Measurements from ENCODE around the gene DUSP28.
"Not testable (repeated sequence)": the region's sequence is repeated elsewhere in the genome, so short reads cannot be mapped to it uniquely, and the experiment has no call there.

DUSP28 gene

DNA sequence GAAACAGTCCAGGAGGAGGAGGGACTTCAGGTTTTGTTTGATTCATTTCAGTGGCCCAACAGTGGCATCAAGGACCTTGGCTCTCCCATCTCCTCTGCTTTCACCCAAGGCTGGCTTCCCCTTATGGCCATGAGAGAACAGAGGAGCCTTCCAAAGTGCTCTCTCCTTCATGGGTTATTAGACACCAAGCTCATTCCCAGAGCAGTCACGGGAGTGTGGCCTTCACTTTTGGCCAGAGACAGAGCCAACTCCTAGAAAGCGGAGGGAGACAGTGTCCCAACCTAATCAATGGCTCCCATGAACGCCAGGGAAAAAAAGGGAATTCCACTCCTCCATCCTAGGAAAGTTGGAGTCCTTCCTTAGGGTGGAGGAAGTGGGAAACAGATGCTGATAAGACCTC is 871 bp upstream of the DUSP28 start:
- H2BK120ac ChIP-seq (ENCODE audit: low read depth, low read length) = no peak overlapping the region
- H3K4me1 ChIP-seq (ENCODE audit: control insufficient read depth, low read depth, low read length) = peaks cover 5% of the 10 kb centered on the region
- H3K27me3 ChIP-seq (ENCODE audit: insufficient read depth, low read length, poor library complexity) = no peaks in the 10 kb centered on the region
- no peak overlapping the region for H3K56ac ChIP-seq (ENCODE audit: low read length)
- no CpG with 5 or more reads among the region's 3 CpGs for WGBS (ENCODE audit: extremely low coverage, insufficient coverage, low lambda C conversion rate)
- no peak for DNase-seq
- no peak overlapping the region for H3K4ac ChIP-seq (ENCODE audit: low read depth, low read length)
- H4K8ac ChIP-seq (ENCODE audit: low read depth, low read length) = no peak overlapping the region
- no peak overlapping the region for H3K27ac ChIP-seq (ENCODE audit: low read depth, low read length)
- peak overlapping the region; percentile 27 for H3K9ac ChIP-seq (ENCODE audit: low read length)
- peaks cover 3% of the 10 kb centered on the region for H3K79me1 ChIP-seq (ENCODE audit: low read length)
- H2AK5ac ChIP-seq (ENCODE audit: low read length) = no peak overlapping the region
- H2BK5ac ChIP-seq (ENCODE audit: low read length) = no peak overlapping the region
- H3K4me3 ChIP-seq (ENCODE audit: low read length) = no peak overlapping the region
- no peaks in the 10 kb centered on the region for H3K36me3 ChIP-seq (ENCODE audit: control insufficient read depth, insufficient read depth, low read length)
- no peak overlapping the region for H4K5ac ChIP-seq (ENCODE audit: low read length)
- H3K23ac ChIP-seq (ENCODE audit: low read length) = no peak overlapping the region
- H3K18ac ChIP-seq (ENCODE audit: low read length) = no peak overlapping the region
- H3K79me2 ChIP-seq (ENCODE audit: control insufficient read depth, insufficient read depth, low read length) = no peaks in the 10 kb centered on the region
- H2BK15ac ChIP-seq (replicated peaks; ENCODE audit: low read depth) = no peak overlapping the region
- H3K4me2 ChIP-seq (ENCODE audit: low read length) = no peak overlapping the region

DNA sequence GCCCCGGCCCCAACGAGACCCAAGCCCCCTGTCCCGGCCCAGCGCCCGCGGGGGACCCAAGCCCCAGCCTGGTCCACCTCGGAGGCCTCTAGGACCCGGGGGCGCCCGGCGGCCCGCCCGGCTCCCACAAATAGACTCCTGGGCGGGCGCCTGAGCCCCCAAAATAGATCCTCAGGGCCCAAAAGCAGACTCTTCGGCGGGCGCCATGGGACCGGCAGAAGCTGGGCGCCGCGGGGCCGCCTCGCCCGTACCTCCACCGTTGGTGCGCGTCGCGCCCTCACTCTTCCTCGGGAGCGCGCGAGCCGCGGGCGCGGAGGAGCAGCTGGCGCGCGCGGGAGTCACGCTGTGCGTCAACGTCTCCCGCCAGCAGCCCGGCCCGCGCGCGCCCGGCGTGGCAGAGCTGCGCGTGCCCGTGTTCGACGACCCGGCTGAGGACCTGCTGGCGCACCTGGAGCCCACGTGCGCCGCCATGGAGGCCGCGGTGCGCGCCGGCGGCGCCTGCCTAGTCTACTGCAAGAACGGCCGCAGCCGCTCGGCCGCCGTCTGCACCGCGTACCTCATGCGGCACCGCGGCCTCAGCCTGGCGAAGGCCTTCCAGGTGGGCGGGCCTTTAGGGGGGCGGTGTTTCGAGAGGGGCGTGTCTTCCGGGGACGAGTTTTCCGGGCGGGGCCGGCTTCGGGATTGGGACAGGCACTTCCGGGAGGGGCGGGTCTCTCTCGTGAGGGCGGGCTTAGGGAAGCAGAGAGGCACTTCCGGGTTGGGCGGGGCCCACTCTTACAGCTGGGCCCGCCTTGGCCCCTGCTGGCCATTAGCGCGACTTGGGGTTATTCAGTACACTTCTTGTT is 545 bp downstream of the DUSP28 start:
- WGBS (ENCODE audit: extremely low coverage, insufficient coverage, low lambda C conversion rate) = no CpG with 5 or more reads among the region's 101 CpGs
- Histone ChIP-seq H4K8ac (ENCODE audit: low read depth, low read length) (peak overlapping the region; percentile 87), H3K56ac (ENCODE audit: low read length) (peak overlapping the region; percentile 99), H3K79me1 (ENCODE audit: low read length) (peaks cover 3% of the 10 kb centered on the region), H3K23ac (ENCODE audit: low read length) (peak overlapping the region; percentile 45), H3K18ac (ENCODE audit: low read length) (peak overlapping the region; percentile 97), H3K4ac (ENCODE audit: low read depth, low read length) (peak overlapping the region; percentile 76), H3K4me2 (ENCODE audit: low read length) (peak overlapping the region; percentile 86), H2BK5ac (ENCODE audit: low read length) (no peak overlapping the region), H4K5ac (ENCODE audit: low read length) (no peak overlapping the region), H3K79me2 (ENCODE audit: control insufficient read depth, insufficient read depth, low read length) (no peaks in the 10 kb centered on the region), H3K4me1 (ENCODE audit: control insufficient read depth, low read depth, low read length) (peaks cover 5% of the 10 kb centered on the region), H2AK5ac (ENCODE audit: low read length) (no peak overlapping the region), H3K36me3 (ENCODE audit: control insufficient read depth, insufficient read depth, low read length) (no peaks in the 10 kb centered on the region), H2BK120ac (ENCODE audit: low read depth, low read length) (peak overlapping the region; percentile 37), H3K4me3 (ENCODE audit: low read length) (peak overlapping the region; percentile 59), H2BK15ac (replicated peaks; ENCODE audit: low read depth) (no peak overlapping the region), H3K27me3 (ENCODE audit: insufficient read depth, low read length, poor library complexity) (no peaks in the 10 kb centered on the region), H3K9ac (ENCODE audit: low read length) (peak overlapping the region; percentile 92), H3K27ac (ENCODE audit: low read depth, low read length) (peak overlapping the region; percentile 93)
- DNase-seq = peak; percentile 99

DNA sequence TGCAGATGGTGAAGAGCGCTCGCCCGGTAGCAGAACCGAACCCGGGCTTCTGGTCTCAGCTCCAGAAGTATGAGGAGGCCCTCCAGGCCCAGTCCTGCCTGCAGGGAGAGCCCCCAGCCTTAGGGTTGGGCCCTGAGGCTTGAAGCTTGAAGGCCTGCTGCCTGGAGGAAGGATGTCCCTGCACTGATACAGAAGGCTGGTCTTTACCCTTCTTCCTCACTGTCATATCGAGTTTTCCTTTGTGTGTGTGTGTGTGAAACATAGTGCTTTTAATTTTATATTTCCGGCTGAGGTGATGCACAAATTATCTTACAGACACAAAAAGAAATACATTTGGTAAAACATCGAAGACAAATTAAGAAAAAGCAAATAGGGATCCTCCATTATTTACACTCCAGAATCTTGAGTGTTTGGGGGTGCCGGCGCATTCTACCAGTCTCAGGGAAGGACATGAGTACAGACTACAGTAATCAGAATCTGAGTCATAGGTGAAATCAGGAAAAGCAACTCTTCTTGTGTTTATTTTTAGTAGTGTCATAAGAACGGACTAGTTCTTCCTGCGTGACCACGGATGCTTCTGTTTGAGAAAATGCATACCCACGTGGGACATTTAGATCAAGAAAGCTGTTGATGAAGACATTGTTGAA is 1.3 kb downstream of the DUSP28 start:
- Histone ChIP-seq H4K8ac (ENCODE audit: low read depth, low read length) (no peak overlapping the region), H2AK5ac (ENCODE audit: low read length) (no peak overlapping the region), H3K27me3 (ENCODE audit: insufficient read depth, low read length, poor library complexity) (no peaks in the 10 kb centered on the region), H3K23ac (ENCODE audit: low read length) (no peak overlapping the region), H3K27ac (ENCODE audit: low read depth, low read length) (no peak overlapping the region), H3K56ac (ENCODE audit: low read length) (peak overlapping the region; percentile 89), H3K36me3 (ENCODE audit: control insufficient read depth, insufficient read depth, low read length) (no peaks in the 10 kb centered on the region), H3K4me2 (ENCODE audit: low read length) (peak overlapping the region; percentile 49), H3K79me1 (ENCODE audit: low read length) (peaks cover 3% of the 10 kb centered on the region), H3K9ac (ENCODE audit: low read length) (peak overlapping the region; percentile 81), H3K79me2 (ENCODE audit: control insufficient read depth, insufficient read depth, low read length) (no peaks in the 10 kb centered on the region), H3K18ac (ENCODE audit: low read length) (no peak overlapping the region), H2BK120ac (ENCODE audit: low read depth, low read length) (no peak overlapping the region), H3K4me3 (ENCODE audit: low read length) (peak overlapping the region; percentile 45), H3K4me1 (ENCODE audit: control insufficient read depth, low read depth, low read length) (peaks cover 5% of the 10 kb centered on the region), H3K4ac (ENCODE audit: low read depth, low read length) (no peak overlapping the region), H2BK15ac (replicated peaks; ENCODE audit: low read depth) (no peak overlapping the region), H4K5ac (ENCODE audit: low read length) (no peak overlapping the region), H2BK5ac (ENCODE audit: low read length) (no peak overlapping the region)
- no CpG with 5 or more reads among the region's 14 CpGs for WGBS (ENCODE audit: extremely low coverage, insufficient coverage, low lambda C conversion rate)
- no peak for DNase-seq

DNA sequence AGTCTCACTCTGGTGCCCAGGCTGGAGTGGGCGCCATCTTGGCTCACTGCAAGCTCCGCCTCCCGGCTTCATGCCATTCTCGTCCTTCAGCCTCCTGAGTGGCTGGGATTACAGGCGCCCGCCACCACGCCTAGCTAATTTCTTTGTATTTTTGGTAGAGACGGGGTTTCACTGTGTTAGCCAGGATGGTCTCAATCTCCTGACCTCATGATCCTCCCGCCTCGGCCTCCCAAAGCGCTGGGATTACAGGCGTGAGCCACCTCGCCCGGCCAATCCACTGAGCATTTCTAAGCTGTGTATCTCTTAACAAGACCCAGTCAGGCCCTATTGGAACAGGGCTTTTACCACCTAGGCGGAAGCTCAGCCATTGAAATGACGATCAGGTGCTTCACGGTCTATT is 3.1 kb downstream of the DUSP28 start:
- H3K27me3 ChIP-seq (ENCODE audit: insufficient read depth, low read length, poor library complexity); H2BK5ac ChIP-seq (ENCODE audit: low read length); H3K23ac ChIP-seq (ENCODE audit: low read length); H3K79me1 ChIP-seq (ENCODE audit: low read length); H3K4me2 ChIP-seq (ENCODE audit: low read length); H4K8ac ChIP-seq (ENCODE audit: low read depth, low read length); H3K4me3 ChIP-seq (ENCODE audit: low read length); DNase-seq; H3K4me1 ChIP-seq (ENCODE audit: control insufficient read depth, low read depth, low read length); H3K79me2 ChIP-seq (ENCODE audit: control insufficient read depth, insufficient read depth, low read length); H2BK15ac ChIP-seq (replicated peaks; ENCODE audit: low read depth); H3K4ac ChIP-seq (ENCODE audit: low read depth, low read length); H3K56ac ChIP-seq (ENCODE audit: low read length); H3K18ac ChIP-seq (ENCODE audit: low read length); H3K36me3 ChIP-seq (ENCODE audit: control insufficient read depth, insufficient read depth, low read length); H4K5ac ChIP-seq (ENCODE audit: low read length); H3K9ac ChIP-seq (ENCODE audit: low read length); H2AK5ac ChIP-seq (ENCODE audit: low read length); H3K27ac ChIP-seq (ENCODE audit: low read depth, low read length); H2BK120ac ChIP-seq (ENCODE audit: low read depth, low read length): not testable (repeated sequence)
- WGBS (ENCODE audit: extremely low coverage, insufficient coverage, low lambda C conversion rate) = no CpG with 5 or more reads among the region's 17 CpGs

DNA sequence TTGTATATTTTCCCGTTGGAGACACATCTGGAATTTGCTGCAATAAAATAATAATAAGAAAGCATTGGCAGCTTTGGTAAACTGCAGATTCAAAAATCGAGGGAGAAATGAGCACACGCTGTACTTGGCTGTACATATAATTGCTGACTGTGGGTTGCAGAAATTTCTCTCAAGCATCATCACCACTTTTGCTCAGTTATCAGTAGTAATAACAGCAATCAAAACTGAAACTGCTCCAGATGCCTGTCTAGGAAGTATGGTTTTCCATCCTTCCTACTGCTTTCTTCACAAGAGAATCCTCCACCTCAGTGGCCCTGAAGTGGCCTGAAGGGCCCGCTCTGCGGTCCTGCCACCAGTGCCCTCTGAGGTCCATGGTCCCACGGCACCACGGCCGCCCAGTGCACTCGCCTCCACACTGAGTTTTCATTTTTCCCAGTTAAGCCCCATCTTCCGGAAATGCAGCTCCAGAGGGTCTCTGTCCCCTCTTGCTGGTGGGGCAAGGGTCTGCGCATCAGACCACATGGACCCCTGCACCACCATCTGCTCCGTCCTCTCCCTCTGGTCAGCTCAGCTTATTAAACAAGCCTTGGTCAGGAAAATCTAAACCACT is 3.9 kb downstream of the DUSP28 start:
- no peak for DNase-seq
- no peak overlapping the region for H2BK15ac ChIP-seq (replicated peaks; ENCODE audit: low read depth)
- no CpG with 5 or more reads among the region's 12 CpGs for WGBS (ENCODE audit: extremely low coverage, insufficient coverage, low lambda C conversion rate)
- H3K23ac ChIP-seq (ENCODE audit: low read length) = no peak overlapping the region
- H4K8ac ChIP-seq (ENCODE audit: low read depth, low read length) = no peak overlapping the region
- H3K9ac ChIP-seq (ENCODE audit: low read length) = no peak overlapping the region
- H4K5ac ChIP-seq (ENCODE audit: low read length) = no peak overlapping the region
- H3K4me2 ChIP-seq (ENCODE audit: low read length) = no peak overlapping the region
- H3K56ac ChIP-seq (ENCODE audit: low read length) = no peak overlapping the region
- H3K27me3 ChIP-seq (ENCODE audit: insufficient read depth, low read length, poor library complexity) = no peaks in the 10 kb centered on the region
- H3K18ac ChIP-seq (ENCODE audit: low read length) = no peak overlapping the region
- H3K27ac ChIP-seq (ENCODE audit: low read depth, low read length) = no peak overlapping the region
- peaks cover 5% of the 10 kb centered on the region for H3K4me1 ChIP-seq (ENCODE audit: control insufficient read depth, low read depth, low read length)
- H3K79me2 ChIP-seq (ENCODE audit: control insufficient read depth, insufficient read depth, low read length) = no peaks in the 10 kb centered on the region
- no peak overlapping the region for H2AK5ac ChIP-seq (ENCODE audit: low read length)
- H2BK120ac ChIP-seq (ENCODE audit: low read depth, low read length) = no peak overlapping the region
- H3K4ac ChIP-seq (ENCODE audit: low read depth, low read length) = no peak overlapping the region
- peaks cover 3% of the 10 kb centered on the region for H3K79me1 ChIP-seq (ENCODE audit: low read length)
- H2BK5ac ChIP-seq (ENCODE audit: low read length) = no peak overlapping the region
- no peak overlapping the region for H3K4me3 ChIP-seq (ENCODE audit: low read length)
- H3K36me3 ChIP-seq (ENCODE audit: control insufficient read depth, insufficient read depth, low read length) = no peaks in the 10 kb centered on the region
